GM10847 (cell line): ENCODE results near the gene ETS2.

ENCODE experiments used
- POLR2A ChIP-seq: IDR thresholded peaks from 2 replicates; pipeline ENCODE4 v1.6.1; 2011; ENCODE audit not compliant: insufficient read length; ENCODE audit errors: extremely low read depth

The ETS2 gene

DNA sequence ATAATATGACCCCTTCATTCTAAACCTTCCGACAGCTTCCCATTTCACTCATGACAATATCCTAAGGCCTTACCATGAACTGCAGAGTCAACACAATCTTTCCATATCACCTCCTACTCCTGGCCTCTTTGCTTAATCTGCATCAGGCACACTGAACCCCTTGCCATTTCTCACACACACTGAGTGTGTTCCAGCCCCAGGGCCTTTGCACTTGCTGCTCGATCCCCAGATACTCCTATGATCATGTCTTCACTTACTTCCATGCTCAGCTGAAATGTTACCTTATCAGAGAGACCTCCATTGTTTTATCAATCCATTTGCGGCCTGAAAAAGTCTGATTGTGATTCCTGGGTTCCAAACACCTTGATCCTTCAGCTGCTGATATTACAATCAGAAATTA lies 47.0 kb downstream of the ETS2 start:
- TF ChIP-seq POLR2A = no peak

DNA sequence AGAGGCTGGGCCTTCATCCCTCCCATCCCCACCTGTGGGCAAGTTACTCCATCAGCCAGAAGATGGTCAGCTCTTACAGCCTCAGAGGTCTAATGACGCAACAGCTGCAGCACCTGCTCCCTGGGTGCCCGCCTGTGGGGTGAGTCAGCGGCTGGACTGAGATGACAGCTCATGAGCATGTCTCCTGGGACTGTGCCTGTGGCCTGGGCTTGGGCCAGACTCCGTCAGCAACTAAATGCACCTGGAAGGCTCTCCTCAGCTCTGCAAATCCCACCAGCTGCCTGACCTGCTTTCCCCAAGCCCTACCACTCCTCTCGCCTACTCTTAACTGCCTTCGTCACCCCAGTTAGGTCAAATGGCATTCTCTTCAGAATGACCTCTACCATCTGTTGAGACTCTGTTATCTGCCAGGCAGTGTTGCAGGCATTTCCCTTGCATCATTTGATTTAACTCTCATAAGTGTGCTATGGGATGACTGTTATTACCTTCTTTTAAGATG lies 47.7 kb downstream of the ETS2 start:
- TF ChIP-seq POLR2A = no peak

DNA sequence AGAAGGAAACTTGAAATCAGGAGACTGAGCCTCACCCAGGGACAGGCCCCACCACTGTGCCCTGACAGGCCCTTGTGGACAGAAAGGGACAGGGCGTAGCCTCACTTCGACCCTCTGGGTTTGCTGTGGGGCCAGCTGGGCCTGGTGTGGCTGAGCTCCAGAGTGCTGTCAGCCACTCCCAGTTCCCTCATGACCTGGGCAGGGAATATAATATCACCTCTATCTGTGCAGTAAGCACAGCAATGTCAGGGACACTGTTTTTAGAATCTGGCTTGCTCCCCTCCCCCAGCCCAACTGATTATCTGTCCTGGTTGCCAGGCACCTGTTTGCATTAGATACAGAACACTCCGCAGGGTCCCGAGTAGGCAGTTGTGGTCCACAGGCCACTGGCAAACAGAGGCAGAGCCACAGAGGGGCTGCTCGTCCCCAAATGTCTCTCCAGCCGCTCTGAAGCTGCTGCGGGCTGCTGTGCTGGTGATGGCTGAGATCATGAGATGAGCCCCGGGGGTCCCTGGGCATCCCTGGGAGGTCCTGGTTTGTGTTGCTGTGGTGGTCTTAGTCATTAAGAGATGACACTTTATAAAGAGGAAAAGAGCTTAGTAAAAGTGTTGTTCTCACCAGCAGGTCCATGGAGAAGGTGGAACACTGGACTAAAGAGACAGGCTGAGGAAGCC lies 51.6 kb downstream of the ETS2 start:
- TF ChIP-seq POLR2A = no peak

DNA sequence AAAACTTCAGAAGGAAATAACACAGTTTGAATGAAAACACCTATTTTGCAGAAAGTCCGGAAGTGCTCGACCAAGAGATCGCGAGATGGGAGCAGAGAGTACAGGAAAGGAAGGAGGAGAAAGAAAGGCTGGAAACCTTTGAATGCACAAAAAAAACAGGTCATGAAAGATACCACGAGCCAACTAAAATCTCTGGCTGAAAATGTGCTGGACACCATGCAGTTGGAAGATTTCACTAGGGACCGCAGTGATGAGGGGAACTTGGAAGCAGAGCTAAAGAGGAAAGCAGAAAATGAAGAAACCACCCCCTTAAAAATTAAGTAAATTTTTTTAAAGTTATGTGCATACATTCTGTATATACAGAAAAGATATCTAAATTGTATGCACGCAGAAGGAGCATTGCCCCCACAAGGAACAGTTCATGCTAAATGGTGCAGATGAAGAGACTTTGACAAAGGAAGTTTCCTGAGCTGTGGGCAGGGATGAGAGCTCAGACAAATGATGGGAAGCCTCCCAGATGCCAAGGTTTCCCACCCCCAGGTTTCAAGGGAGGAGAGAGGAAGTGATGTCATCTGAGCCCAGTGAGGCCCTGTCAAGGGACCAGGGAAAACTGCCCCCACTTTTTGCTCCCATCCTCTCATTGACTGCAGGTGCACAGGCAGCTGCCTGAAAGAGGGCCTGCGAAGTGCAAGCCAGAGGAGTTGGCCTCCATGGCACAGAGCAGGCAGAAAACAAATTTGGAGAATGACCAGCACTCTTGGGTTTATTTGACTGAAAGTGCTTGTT lies 52.5 kb downstream of the ETS2 start:
- no peak for TF ChIP-seq POLR2A

DNA sequence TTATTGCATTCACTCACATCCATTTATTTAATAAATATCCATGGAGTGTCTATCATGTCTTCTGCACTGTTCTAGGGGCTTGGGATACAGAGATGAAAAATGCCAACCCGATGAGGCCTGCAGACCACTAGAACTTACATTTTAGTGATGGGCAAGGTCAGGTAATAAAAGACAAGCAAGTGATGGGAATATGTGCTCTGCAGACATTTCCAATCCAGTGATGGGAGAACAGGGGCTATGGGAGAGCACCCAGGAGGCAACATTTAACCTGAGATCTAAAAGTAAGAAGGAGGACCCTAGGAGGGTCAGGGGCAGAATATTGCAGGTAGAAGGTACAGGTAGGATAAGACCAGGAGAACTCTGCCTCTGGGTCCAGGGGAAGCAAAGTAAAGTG lies 53.1 kb downstream of the ETS2 start:
- TF ChIP-seq POLR2A = no peak

DNA sequence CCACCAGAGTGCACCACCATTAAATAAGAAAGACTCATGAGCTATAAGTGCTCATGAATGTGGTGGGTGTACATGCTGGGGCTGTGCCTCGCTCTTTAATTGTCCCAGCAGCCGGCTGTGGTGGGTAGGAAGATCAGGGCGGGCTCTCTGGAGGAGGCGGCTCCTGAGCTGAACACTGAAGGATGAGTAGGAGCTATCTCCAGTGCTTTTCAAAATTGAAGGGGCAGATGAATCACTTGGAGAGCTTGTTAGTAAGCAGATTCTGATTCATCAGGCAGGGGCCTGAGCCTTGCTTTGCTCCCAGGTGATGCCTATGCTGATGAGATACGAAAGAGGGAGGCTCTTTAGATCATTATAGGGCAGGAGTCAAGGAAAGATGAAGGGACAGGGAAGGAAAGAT lies 54.1 kb downstream of the ETS2 start:
- TF ChIP-seq POLR2A = no peak

DNA sequence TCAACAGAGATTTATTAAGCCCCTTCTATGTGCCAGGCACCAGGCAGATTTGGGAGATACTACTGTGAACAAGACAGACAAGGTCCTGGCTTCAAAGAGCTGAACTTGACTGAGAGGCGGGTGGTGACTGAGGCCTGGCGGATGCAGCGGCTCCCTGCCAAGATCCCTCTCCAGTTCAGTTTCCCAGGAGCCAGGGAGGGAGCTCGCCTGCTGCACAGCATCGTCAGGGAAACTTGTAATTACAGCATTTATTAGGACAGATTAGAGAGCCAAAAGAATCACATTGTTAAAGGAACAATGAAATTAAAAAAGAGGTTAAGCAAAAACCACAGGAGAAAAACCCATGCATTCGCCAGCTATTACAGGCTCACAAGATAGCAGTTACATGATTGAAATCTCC lies 55.3 kb downstream of the ETS2 start:
- no peak for TF ChIP-seq POLR2A

DNA sequence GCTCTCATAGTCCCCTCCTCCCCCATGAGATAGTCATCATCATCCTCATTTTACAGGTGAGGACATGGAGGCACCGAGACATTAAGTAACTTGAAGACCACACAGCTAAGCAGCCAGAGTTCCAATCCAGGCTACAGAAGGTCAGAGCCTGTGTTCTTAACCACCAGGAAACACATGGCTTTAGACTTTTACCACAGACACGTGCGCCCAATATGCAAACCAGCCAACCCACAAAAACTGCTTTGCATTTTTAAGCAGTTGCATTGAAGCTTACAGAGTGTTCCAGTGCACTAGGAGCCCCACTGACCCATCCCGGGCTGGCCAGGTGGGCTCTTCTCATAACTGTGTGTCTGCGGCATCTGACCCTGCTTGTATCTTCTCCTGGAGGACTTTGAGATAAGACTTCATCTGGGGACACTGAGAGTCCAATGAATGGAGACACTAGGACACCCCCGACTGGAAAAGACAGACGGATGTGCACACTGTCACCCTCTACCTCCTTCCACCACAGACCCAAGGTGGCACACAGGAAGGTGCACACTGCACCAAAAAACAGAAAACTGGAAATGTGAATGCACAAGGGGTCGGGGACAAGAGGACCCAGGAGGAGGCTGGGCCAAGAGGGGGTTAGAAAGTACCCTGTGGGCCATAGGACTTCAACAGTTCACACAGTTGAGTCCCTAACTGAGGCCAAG lies 56.4 kb downstream of the ETS2 start:
- TF ChIP-seq POLR2A = no peak

DNA sequence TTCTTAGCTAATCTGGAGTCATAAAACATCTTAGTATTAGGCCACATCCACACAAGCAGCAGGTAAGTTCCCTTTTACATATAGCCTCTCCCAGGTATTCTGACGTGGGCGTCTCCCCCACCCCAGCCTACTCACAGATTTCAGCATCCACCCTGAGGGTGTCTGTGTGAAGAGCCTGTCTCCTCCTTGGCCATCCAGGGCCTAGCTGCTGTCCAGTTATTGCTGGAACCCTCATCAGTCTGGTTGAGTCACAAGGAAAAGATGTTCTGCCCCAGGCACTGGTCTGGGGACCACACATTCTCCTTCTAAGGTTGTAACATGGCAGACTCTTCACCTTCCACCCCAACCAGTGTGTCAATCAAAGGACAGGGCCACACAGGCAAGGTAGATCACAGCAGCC lies 57.6 kb downstream of the ETS2 start:
- no peak for TF ChIP-seq POLR2A

DNA sequence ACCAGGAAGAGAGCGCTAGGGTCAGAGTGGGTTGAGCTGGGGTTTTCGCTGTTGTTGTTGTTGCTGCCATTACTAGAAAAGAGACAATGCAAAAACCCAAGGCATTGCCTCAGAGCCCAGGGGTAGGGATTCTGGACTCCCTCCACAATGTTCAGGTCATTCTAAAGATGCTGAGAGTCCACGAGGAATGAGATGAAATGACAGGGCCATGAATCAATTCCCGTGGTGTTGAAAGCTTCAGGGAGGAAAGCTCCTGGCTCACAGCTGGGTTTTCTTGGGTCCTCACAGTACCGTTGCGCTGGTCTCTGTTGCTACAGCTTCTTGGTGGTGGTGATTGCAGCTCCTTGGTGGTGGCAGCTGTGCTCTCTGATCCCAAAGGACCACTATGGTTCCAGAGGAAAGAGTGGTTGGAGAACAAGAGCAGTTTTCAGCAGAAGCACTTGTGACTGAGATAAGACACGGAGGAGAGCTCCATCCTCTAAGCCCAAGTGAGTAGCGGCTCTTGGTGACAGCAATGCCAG lies 58.2 kb downstream of the ETS2 start:
- TF ChIP-seq POLR2A = no peak

DNA sequence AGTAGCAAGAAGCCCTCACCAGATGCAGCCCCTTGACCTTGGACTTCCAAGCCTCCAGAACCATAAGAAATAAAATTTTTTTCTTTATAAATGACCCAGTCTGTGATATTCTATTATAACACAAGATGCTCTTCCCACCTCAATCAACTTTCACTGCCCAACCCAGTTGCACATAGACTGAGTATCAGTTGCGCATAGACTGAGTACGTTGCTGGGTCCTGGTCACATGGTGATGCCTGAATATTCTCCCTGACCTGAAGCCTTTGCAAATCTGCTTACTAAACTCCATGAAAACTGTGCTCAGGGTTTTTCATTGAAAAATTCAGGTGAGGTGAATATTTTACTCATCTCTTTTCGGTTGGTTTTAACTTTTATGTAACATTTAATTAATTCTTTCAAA lies 59.2 kb downstream of the ETS2 start:
- no peak for TF ChIP-seq POLR2A

DNA sequence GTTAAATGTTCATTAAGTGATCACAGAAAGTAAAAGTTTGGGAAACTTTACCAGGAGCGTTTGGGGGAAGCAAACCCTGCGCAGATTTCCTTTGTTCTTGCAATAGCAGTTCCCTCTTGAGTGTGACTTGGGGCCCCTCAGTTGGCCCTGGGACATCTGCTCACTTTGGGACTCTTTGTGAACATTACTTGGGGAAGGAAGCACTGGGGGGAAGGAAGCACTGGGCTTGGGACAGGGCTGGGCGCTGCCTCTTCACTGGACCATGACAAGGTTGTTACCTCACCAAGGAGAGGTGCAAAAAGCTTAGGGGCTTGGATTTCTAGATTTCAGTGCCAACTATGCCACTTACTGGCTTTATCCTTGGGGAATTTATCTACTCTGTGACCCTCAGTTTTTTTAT lies 63.5 kb downstream of the ETS2 start:
- no peak for TF ChIP-seq POLR2A

DNA sequence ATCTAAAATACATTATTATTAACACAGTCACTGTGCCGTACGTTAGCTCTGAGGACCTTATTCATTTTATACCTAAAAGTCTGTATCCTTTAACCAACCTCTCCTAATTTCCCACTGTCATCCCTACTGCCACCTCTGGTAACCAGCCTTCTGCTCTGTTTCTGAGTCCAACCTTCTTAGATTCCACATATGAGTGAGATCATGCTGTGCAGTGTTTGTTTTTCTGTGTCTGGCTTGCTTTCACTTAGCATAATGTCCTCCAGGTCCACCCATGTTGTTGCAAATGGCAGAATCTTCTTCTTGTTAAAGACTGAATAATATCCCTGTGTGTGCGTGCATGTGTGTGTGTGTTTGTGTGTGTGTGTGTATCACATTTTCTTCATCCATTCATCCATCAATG lies 64.2 kb downstream of the ETS2 start:
- TF ChIP-seq POLR2A = no peak
